A549 (cell line): ENCODE data around the gene LMNB1. TPM values are rescaled to one million over a fixed set of nuclear protein-coding genes. Genes with fewer than 3 reads are reported as not detected.

Experiments used
- ATAC-seq, 2 experiments: fragments of 200-7000 bp in 1 of 2; fragments of >200 bp in 1 of 2; cut with Nextera tagmentation in 1 of 2; cut with Tn5 transposase in 1 of 2; 3 replicates each; pipeline versions ENCODE4 v1.8.0 to v1.9.1; 2018 to 2020; ENCODE audit warnings: mild to moderate bottlenecking in 1 of 2, moderate library complexity in 1 of 2
- CTCF ChIA-PET: fragments of 300-600 bp; sonication (Branson Sonifier 250); formaldehyde crosslinking; extraction: SDS; loops from one replicate; lab custom pipeline; 2021; ENCODE audit warnings: antibody characterized with exemption, inconsistent platforms; lab: Yijun Ruan, JAX
- POLR2A ChIA-PET: fragments of 350-600 bp; formaldehyde crosslinking; extraction: SDS; loops from one replicate; lab custom pipeline; 2021; ENCODE audit warnings: antibody characterized with exemption, inconsistent platforms; lab: Yijun Ruan, JAX
- DNase-seq, 2 experiments: peaks; one replicate each; pipeline versions ENCODE4 v3.0.0 to v3.0.0-alpha.2; 2011 to 2016; ENCODE audit warnings: low read depth in 1 of 2, low spot score in 1 of 2
- FAIRE-seq: peaks from 2 replicates; lab custom pipeline; 2011; peaks lifted over from hg19 to GRCh38; lab: Jason Lieb, UNC
- H3K27ac ChIP-seq, 2 experiments: fragments of >200 bp; sonication (Bioruptor Twin); formaldehyde crosslinking; 3 replicates each; pipeline ENCODE4 v1.5.1; 2016 to 2017
- H3K4me1 ChIP-seq: fragments of >200 bp; sonication (Bioruptor Twin); formaldehyde crosslinking; 3 replicates; pipeline ENCODE4 v1.6.1; 2016
- H3K4me2 ChIP-seq: fragments of >200 bp; sonication (Bioruptor Twin); formaldehyde crosslinking; 3 replicates; pipeline ENCODE4 v1.6.1; 2016
- H3K4me3 ChIP-seq: fragments of >200 bp; sonication (Bioruptor Twin); formaldehyde crosslinking; 3 replicates; pipeline ENCODE4 v1.5.1; 2016
- H3K9me3 ChIP-seq: fragments of >200 bp; sonication (Bioruptor Twin); formaldehyde crosslinking; 3 replicates; pipeline ENCODE4 v1.6.1; 2016
- ATOH8 ChIP-seq: fragments of 250-450 bp; sonication (Bioruptor Pico); IDR thresholded peaks from 2 replicates; pipeline ENCODE4 v1.5.0; 2020; ENCODE audit warnings: low read depth, mild to moderate bottlenecking, moderate library complexity
- BCL3 ChIP-seq: fragments of >200 bp; sonication (Bioruptor Twin); formaldehyde crosslinking; IDR thresholded peaks from 3 replicates; pipeline ENCODE4 v1.6.1; 2016
- BHLHE40 ChIP-seq: IDR thresholded peaks from 2 replicates; pipeline ENCODE4 v1.6.1; 2012; ENCODE audit warnings: low read depth, low read length, inconsistent platforms
- CBX8 ChIP-seq: fragments of 200-600 bp; sonication (generic); IDR thresholded peaks from 2 replicates; pipeline ENCODE4 v1.6.1; 2016
- CEBPB ChIP-seq, 2 experiments: fragments of >200 bp in 1 of 2; sonication (Bioruptor Twin) in 1 of 2; formaldehyde crosslinking in 1 of 2; IDR thresholded peaks; 2 replicates each; pipeline ENCODE4 v1.6.1; 2012 to 2016
- CHD2 ChIP-seq: fragments of 150-350 bp; IDR thresholded peaks from 2 replicates; pipeline ENCODE4 v1.6.1; 2014; ENCODE audit warnings: low read length; ENCODE audit not compliant: partially characterized antibody
- E2F6 ChIP-seq: IDR thresholded peaks from 2 replicates; pipeline ENCODE4 v1.6.1; 2012; ENCODE audit warnings: low read depth, borderline replicate concordance
- EHF ChIP-seq: fragments of 250-450 bp; sonication (Bioruptor Pico); IDR thresholded peaks from 2 replicates; pipeline ENCODE4 v1.5.0; 2020; ENCODE audit warnings: mild to moderate bottlenecking
- ELK1 ChIP-seq: fragments of 150-350 bp; IDR thresholded peaks from 2 replicates; pipeline ENCODE4 v1.6.1; 2014; ENCODE audit warnings: low read depth, mild to moderate bottlenecking, low read length
- ESRRA ChIP-seq: fragments of 150-350 bp; IDR thresholded peaks from 2 replicates; pipeline ENCODE4 v1.6.1; 2014; ENCODE audit warnings: mild to moderate bottlenecking, low read length, borderline replicate concordance
- FOSB ChIP-seq: fragments of 250-450 bp; sonication (Bioruptor Pico); IDR thresholded peaks from 2 replicates; pipeline ENCODE4 v1.5.0; 2020; ENCODE audit warnings: mild to moderate bottlenecking, moderate library complexity
- FOSL2 ChIP-seq, 2 experiments: fragments of 450-650 bp in 1 of 2; fragments of >200 bp in 1 of 2; sonication (Bioruptor Twin) in 1 of 2; formaldehyde crosslinking; IDR thresholded peaks; 2 replicates each; pipeline versions ENCODE4 v1.5.0 to v1.6.1; 2016 to 2020; ENCODE audit warnings: mild to moderate bottlenecking in 1 of 2, moderate library complexity in 1 of 2
- FOXS1 ChIP-seq: fragments of 250-450 bp; sonication (Bioruptor Pico); IDR thresholded peaks from 2 replicates; pipeline ENCODE4 v1.5.0; 2020; ENCODE audit warnings: mild to moderate bottlenecking, moderate library complexity
- HOXB13 ChIP-seq: fragments of 250-450 bp; sonication (Bioruptor Pico); IDR thresholded peaks from 2 replicates; pipeline ENCODE4 v1.5.0; 2020; ENCODE audit warnings: low read depth, mild to moderate bottlenecking, moderate library complexity
- KDM1A ChIP-seq: fragments of 200-600 bp; sonication (generic); IDR thresholded peaks from 2 replicates; pipeline ENCODE4 v1.6.1; 2016; ENCODE audit warnings: low read depth, mild to moderate bottlenecking
- MAZ ChIP-seq: fragments of 150-350 bp; IDR thresholded peaks from 2 replicates; pipeline ENCODE4 v1.6.1; 2014; ENCODE audit warnings: antibody characterized with exemption, low read depth, low read length, borderline replicate concordance
- NR3C1 ChIP-seq: fragments of >200 bp; sonication (Bioruptor Twin); formaldehyde crosslinking; IDR thresholded peaks from 3 replicates; pipeline ENCODE4 v1.6.1; 2017
- PBX3 ChIP-seq: IDR thresholded peaks from 2 replicates; pipeline ENCODE4 v1.6.1; 2012
- PHF8 ChIP-seq: fragments of 200-600 bp; sonication (generic); IDR thresholded peaks from 2 replicates; pipeline ENCODE4 v1.6.1; 2016; ENCODE audit warnings: low read depth, mild to moderate bottlenecking, antibody characterized with exemption, moderate library complexity, borderline replicate concordance
- POLR2A ChIP-seq: IDR thresholded peaks from 2 replicates; pipeline ENCODE4 v1.6.1; 2012; ENCODE audit warnings: mild to moderate bottlenecking, low read length
- POLR2AphosphoS2 ChIP-seq: conservative IDR thresholded peaks from 2 replicates; pipeline ENCODE4 v1.6.1; 2012; ENCODE audit warnings: low read length, improper control_type of control experiment, inconsistent platforms
- RNF2 ChIP-seq: fragments of 200-600 bp; sonication (generic); IDR thresholded peaks from 2 replicates; pipeline ENCODE4 v1.6.1; 2016; ENCODE audit warnings: low read depth, mild to moderate bottlenecking, antibody characterized with exemption, moderate library complexity, borderline replicate concordance
- SREBF2 ChIP-seq: fragments of 450-650 bp; IDR thresholded peaks from 2 replicates; pipeline ENCODE4 v1.6.1; 2014; ENCODE audit warnings: mild to moderate bottlenecking, moderate library complexity
- TFCP2L1 ChIP-seq: fragments of 250-450 bp; sonication (Bioruptor Pico); IDR thresholded peaks from 2 replicates; pipeline ENCODE4 v1.5.0; 2021; ENCODE audit warnings: mild to moderate bottlenecking
- USF2 ChIP-seq: fragments of 450-650 bp; IDR thresholded peaks from 2 replicates; pipeline ENCODE4 v1.6.1; 2014; ENCODE audit warnings: antibody characterized with exemption
- ZFP36 ChIP-seq: fragments of 450-650 bp; IDR thresholded peaks from 2 replicates; pipeline ENCODE4 v1.6.1; 2014; ENCODE audit warnings: borderline replicate concordance; ENCODE audit not compliant: partially characterized antibody
- ZSCAN20 ChIP-seq: fragments of 250-450 bp; sonication (Bioruptor Pico); IDR thresholded peaks from 2 replicates; pipeline ENCODE4 v1.8.0; 2022; ENCODE audit warnings: mild to moderate bottlenecking, moderate library complexity
- WGBS: methylation state at CpG from one replicate; pipeline ENCODE4 v1.1.6; 2017; ENCODE audit errors: missing lambda C conversion rate; 5-methylcytosine and 5-hydroxymethylcytosine counted together
- polyA plus RNA-seq, 4 experiments: library from polyadenylated mRNA; depleted of rRNA in 3 of 4; stranded (reverse); fragments of >200 nt; fragmentation: RNase III in 1 of 4; extraction: RNeasy Plus Mini Kit Qiagen cat#74134 plus additional on column Dnase treatment in 1 of 4; gene quantifications; 2 replicates in 3 of 4; 3 replicates in 1 of 4; pipeline ENCODE4 v1.2.3, GENCODE V29; 2011 to 2017

Gene LMNB1
- polyA plus RNA-seq, 2 of the 4 experiments (the other 2 are of a cell fraction): 45.9 to 55.6 TPM

- H3K27ac ChIP-seq: no peak overlapping the region
- FAIRE-seq: no peak
- CTCF ChIA-PET: interaction anchor here (0.6 to 3.3 kb wide), 5 partner anchors 42 to 220 kb away, joined by 3 to 13 read pairs (median 3); no protein-coding TSS in a partner anchor
Observed at GRCh38 chr5:126757713-126758357, 19.1 kb upstream of the LMNB1 start.

GRCh38 chr5:126763371-126763770 is 13.6 kb upstream of the LMNB1 start:
- no peak overlapping the region for H3K4me2 ChIP-seq
- 52% methylated on average over 4 of the region's 5 CpGs for WGBS
- no peak for ATAC-seq
- no peak overlapping the region for H3K4me3 ChIP-seq
- ChIA-PET CTCF (interaction anchor here (0.7 to 1.0 kb wide), 2 partner anchors 12 to 517 kb away, joined by 3 to 4 read pairs; no protein-coding TSS in a partner anchor), POLR2A (no interaction called here)
- H3K27ac ChIP-seq: no peak overlapping the region
- FAIRE-seq: no peak
- DNase-seq: no peak
- H3K4me1 ChIP-seq: peaks cover 6% of the 10 kb centered on the region; the same call in 2 of the 3 replicates
- no peaks in the 10 kb centered on the region for H3K9me3 ChIP-seq
- TF ChIP-seq POLR2AphosphoS2 (no peak), TFCP2L1 (no peak), PHF8 (no peak), FOSB (CRISPR knock-in tag) (no peak), ZSCAN20 (CRISPR knock-in tag) (no peak), PBX3 (no peak), ATOH8 (no peak), FOSL2 (IDR thresholded peaks at IDR 0.05) (no peak), FOSL2 (CRISPR knock-in tag; IDR thresholded peaks at IDR 0.05) (no peak), CBX8 (no peak), E2F6 (no peak), CEBPB (IDR thresholded peaks at IDR 0.05) (no peak), ESRRA (no peak)

More at GRCh38 chr5:126757713-126758357, 19.1 kb upstream of the LMNB1 start:
- peaks cover 6% of the 10 kb centered on the region; the same call in 2 of the 3 replicates for H3K4me1 ChIP-seq
- POLR2A ChIA-PET: no interaction called here
- WGBS: 54% methylated on average over 2 of the region's 2 CpGs
- DNase-seq (no peak), ATAC-seq (no peak)
- no peak for TF ChIP-seq USF2
- no peak for TF ChIP-seq HOXB13 (CRISPR knock-in tag)
- no peak for TF ChIP-seq EHF (CRISPR knock-in tag)
- no peak for TF ChIP-seq FOSB (CRISPR knock-in tag)
- TF ChIP-seq SREBF2: no peak
- TF ChIP-seq ATOH8: no peak
- no peak for TF ChIP-seq BCL3
- TF ChIP-seq POLR2A: no peak
- no peak for TF ChIP-seq E2F6
- TF ChIP-seq RNF2: no peak
- TF ChIP-seq ZFP36: no peak
- no peak for TF ChIP-seq FOXS1 (CRISPR knock-in tag)
- TF ChIP-seq ELK1: no peak
- no peak for TF ChIP-seq NR3C1
- TF ChIP-seq CHD2: no peak
- TF ChIP-seq POLR2AphosphoS2: no peak
- TF ChIP-seq BHLHE40: no peak
- TF ChIP-seq MAZ: no peak
- TF ChIP-seq KDM1A: no peak
- no peaks in the 10 kb centered on the region for H3K9me3 ChIP-seq
- no peak overlapping the region for H3K4me3 ChIP-seq
- H3K4me2 ChIP-seq: no peak overlapping the region
